Astrocyte (in vitro differentiated cells and primary cell): ENCODE results near the gene CNTNAP4.

Experiments
- CTCF ChIP-seq: IDR thresholded peaks from 2 replicates; pipeline ENCODE4 v1.5.1; 2011; ENCODE audit warnings: low read depth, mild to moderate bottlenecking, inconsistent platforms, low read length, moderate library complexity; ENCODE audit not compliant: insufficient read depth
- EZH2 ChIP-seq: IDR thresholded peaks from 2 replicates; pipeline ENCODE4 v1.6.1; 2012; ENCODE audit warnings: mild to moderate bottlenecking, low read length, inconsistent platforms; ENCODE audit not compliant: insufficient read depth

- TF ChIP-seq CTCF = no peak
- TF ChIP-seq EZH2 = no peak
Observed at GRCh38 chr16:76541070-76541469, 263.9 kb downstream of the CNTNAP4 start.
